ENCODE measurements around the gene ACSM5.

Gene ACSM5

GRCh38 chr16:20364051-20364450 is 45.3 kb upstream of the ACSM5 start:
- no peak for DNase-seq (ENCODE audit: low read depth in 1 of 2, low spot score in 1 of 2)
- TF ChIP-seq GABPA (IDR thresholded peaks at IDR 0.05; ENCODE audit: low read depth) (no peak), CTCF (IDR thresholded peaks at IDR 0.05; ENCODE audit: insufficient read depth, low read length) (no peak), POLR2AphosphoS5 (IDR thresholded peaks at IDR 0.05; ENCODE audit: low read depth) (no peak), SPI1 (IDR thresholded peaks at IDR 0.05; ENCODE audit: borderline replicate concordance, low read depth) (no peak), REST (IDR thresholded peaks at IDR 0.05; ENCODE audit: insufficient replicate concordance, low read depth) (no peak)
- no peaks in the 10 kb centered on the region for H3K27me3 ChIP-seq (ENCODE audit: insufficient read depth, poor library complexity, severe bottlenecking)
- no peak overlapping the region for H3K4me3 ChIP-seq (replicated peaks; ENCODE audit: insufficient read depth, low read length)
- H3K27ac ChIP-seq (replicated peaks) = no peak overlapping the region

- TF ChIP-seq GABPA (IDR thresholded peaks at IDR 0.05; ENCODE audit: low read depth) = no peak
- no peak for TF ChIP-seq REST (IDR thresholded peaks at IDR 0.05; ENCODE audit: insufficient replicate concordance, low read depth)
- no peak for TF ChIP-seq CTCF (IDR thresholded peaks at IDR 0.05; ENCODE audit: insufficient read depth, low read length)
- no peak for TF ChIP-seq SPI1 (IDR thresholded peaks at IDR 0.05; ENCODE audit: borderline replicate concordance, low read depth)
- TF ChIP-seq POLR2AphosphoS5 (IDR thresholded peaks at IDR 0.05; ENCODE audit: low read depth) = no peak
- no peak overlapping the region for H3K27ac ChIP-seq (replicated peaks)
- no peak for DNase-seq (ENCODE audit: low read depth in 1 of 2, low spot score in 1 of 2)
- no peak overlapping the region for H3K4me3 ChIP-seq (replicated peaks; ENCODE audit: insufficient read depth, low read length)
- H3K27me3 ChIP-seq (ENCODE audit: insufficient read depth, poor library complexity, severe bottlenecking) = no peaks in the 10 kb centered on the region
These were observed 39.8 kb upstream of the ACSM5 start for GRCh38 chr16:20369452-20370054.

GRCh38 chr16:20372701-20373100 is 36.6 kb upstream of the ACSM5 start:
- H3K27me3 ChIP-seq (ENCODE audit: insufficient read depth, poor library complexity, severe bottlenecking) = no peaks in the 10 kb centered on the region
- DNase-seq (ENCODE audit: low read depth in 1 of 2, low spot score in 1 of 2) = no peak
- no peak overlapping the region for H3K27ac ChIP-seq (replicated peaks)
- TF ChIP-seq SPI1 (IDR thresholded peaks at IDR 0.05; ENCODE audit: borderline replicate concordance, low read depth) (no peak), REST (IDR thresholded peaks at IDR 0.05; ENCODE audit: insufficient replicate concordance, low read depth) (no peak), POLR2AphosphoS5 (IDR thresholded peaks at IDR 0.05; ENCODE audit: low read depth) (no peak), GABPA (IDR thresholded peaks at IDR 0.05; ENCODE audit: low read depth) (no peak), CTCF (IDR thresholded peaks at IDR 0.05; ENCODE audit: insufficient read depth, low read length) (no peak)
- H3K4me3 ChIP-seq (replicated peaks; ENCODE audit: insufficient read depth, low read length) = no peak overlapping the region
